Raji (cell line): ENCODE data around the gene KCNE2.

Experiments
- POLR2A ChIP-seq: IDR thresholded peaks from 2 replicates; pipeline ENCODE4 v1.6.1; 2011; ENCODE audit warnings: low read depth, low read length, control low read depth; ENCODE audit not compliant: insufficient read depth

Gene KCNE2

DNA sequence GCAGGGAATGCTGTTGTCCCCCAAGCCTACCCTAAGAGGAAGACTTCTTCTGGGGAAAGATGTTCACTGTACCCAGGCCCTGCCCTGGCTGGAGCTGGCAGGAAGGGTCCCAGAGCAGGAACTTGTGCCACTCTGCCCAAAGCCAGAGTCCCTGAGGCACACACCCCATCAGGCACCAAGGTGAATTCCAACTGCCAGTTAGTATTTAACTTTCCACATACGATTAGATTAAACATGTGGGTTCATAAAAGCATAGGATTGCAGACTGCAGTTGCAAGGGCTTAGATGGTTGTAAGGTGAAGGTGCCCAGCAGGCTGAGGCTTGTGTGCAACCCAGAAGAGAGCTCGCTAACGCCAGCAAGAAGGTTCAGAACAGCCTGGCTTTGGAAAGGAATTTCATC is at the start of gene KCNE2:
Gene KCNE2 (plus strand): TSS at position 274 of the 400 bp plus-strand sequence. CDS start 6,473 bp downstream, outside the sequence.
- TF ChIP-seq POLR2A = no peak

DNA sequence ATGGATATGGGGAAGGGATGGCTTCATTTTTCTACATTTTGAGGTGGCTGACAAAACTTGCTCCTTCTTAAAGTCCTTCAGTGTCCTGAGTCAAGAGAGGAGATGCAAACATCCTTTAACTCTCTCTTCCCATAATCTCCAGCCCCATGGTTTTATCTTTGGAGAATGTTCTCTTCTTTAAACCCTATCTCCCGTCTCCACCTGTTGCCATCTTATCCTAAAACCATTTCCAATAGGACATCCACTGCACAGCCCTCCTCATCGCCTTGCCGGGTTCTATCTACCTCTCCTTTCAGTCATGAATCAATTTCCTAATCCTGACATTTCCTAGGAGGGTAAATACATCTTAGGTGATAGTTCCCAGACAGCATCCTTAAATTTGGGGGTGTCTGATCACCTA is 44.2 kb upstream of the KCNE2 start:
- no peak for TF ChIP-seq POLR2A

GRCh38 chr21:34320011-34320410 is 43.8 kb upstream of the KCNE2 start:
- no peak for TF ChIP-seq POLR2A

DNA sequence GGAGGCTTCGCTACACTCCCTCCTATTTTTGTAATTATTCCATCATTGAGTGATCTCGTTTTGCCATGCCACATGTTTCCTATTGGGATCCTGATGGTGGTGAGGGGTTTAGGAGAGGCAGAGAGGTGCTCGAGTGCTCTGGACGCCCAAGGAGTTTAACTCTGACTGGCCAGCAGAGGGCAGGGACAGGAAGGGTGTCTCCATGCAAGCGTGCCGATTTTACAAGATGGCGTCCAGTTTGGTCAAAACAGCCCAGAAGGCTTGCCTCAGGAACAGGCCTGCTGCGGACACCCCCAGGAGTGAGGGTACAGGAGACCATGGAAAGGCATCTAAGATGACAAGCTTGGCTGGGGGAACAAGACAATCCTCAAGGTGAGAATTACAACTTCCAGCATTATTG is 33.8 kb upstream of the KCNE2 start:
- TF ChIP-seq POLR2A = no peak

DNA sequence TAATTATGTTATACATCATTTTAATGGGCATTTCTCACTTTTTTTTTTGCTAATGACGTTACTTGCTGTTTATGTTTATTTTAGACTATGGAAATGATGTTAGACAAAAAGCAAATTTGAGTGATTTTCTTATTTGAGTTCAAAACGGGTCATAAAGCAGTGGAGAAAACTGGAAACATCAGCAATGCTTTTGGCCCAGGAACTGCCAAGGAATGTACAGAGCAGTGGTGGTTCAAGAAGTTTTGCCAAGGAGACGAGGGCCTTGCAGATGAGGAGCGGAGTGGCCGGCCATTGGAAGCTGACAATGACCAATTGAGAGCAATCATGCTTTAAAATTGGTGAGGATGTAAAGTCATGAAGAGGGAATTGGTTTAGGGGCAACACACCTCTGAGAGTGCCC is 32.1 kb upstream of the KCNE2 start:
- TF ChIP-seq POLR2A = no peak

- no peak for TF ChIP-seq POLR2A
Observed at GRCh38 chr21:34332347-34332746, 31.5 kb upstream of the KCNE2 start.

DNA sequence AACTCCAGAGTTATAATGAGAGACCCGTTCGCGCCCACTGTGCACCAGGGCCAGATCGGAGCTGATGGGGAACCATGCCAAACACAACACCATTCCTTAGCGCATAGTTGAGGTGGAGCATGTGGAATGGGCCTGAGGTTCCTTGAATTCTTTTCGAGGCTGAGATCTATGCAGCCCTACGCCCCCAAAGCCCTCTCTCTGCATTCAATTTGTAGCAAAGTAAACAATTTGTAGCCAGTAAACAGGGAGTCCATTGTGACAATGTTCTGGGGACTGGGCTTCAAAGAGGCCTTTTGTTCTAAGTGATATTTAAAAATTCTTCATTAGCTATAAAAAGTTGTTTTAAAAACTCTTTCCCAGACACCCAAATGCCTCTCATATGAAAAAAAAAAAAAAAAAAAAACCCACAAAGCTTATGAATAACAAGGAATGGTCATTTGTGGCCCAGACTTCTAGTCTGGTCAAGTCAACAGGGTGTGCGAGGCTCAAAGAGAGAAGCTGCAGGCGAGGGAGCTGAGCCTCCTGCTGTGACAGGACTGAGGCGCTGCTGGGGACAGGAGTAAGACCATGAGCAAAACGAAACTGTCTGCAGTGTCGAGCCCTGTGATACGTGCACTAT is 30.6 kb upstream of the KCNE2 start:
- no peak for TF ChIP-seq POLR2A

GRCh38 chr21:34335316-34335715 is 28.5 kb upstream of the KCNE2 start:
- TF ChIP-seq POLR2A = no peak

GRCh38 chr21:34336245-34336644 is 27.6 kb upstream of the KCNE2 start:
- no peak for TF ChIP-seq POLR2A

- TF ChIP-seq POLR2A = no peak
Observed at GRCh38 chr21:34336756-34337391, 26.9 kb upstream of the KCNE2 start.

GRCh38 chr21:34337741-34338140 is 26.1 kb upstream of the KCNE2 start:
- TF ChIP-seq POLR2A = no peak

DNA sequence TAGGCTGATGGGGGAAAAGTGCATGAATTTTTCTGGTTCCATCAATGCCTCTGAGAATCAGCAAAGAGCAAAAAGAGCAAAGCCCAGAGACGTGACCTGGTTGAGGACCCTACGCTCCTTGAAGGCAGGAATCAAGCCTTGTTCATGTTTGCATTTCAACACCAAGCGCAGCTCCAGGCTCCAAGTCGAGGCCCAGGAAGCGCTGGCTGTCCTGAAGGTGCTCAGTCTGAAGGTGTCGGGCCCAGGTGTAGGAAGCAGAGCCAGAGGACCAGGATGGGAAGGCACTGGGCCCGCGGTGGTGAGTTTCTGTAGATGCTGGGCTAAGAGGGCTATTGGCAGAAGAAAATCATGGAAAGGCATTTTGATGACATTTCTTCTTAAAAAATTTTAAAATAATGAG is 25.6 kb upstream of the KCNE2 start:
- TF ChIP-seq POLR2A = no peak

DNA sequence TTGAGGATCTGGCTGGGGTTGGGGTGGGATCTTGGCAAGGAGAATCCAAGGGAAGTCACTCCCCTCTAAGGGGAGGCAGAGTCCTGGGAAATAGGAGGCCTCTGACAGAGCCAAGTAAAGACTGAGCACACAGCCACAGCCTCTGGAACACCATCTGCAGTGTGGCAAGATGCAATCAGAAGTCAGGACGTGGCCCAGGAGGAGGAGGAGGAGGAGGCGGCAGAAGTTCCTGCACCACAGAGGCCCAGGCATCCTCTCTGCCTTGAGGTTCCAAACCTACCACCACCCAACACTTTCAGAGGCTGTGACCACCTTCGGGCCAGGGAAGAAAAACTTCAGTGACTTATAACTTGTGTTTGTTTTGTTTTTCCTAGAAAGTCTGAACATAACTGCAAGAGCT is 23.7 kb upstream of the KCNE2 start:
- no peak for TF ChIP-seq POLR2A

DNA sequence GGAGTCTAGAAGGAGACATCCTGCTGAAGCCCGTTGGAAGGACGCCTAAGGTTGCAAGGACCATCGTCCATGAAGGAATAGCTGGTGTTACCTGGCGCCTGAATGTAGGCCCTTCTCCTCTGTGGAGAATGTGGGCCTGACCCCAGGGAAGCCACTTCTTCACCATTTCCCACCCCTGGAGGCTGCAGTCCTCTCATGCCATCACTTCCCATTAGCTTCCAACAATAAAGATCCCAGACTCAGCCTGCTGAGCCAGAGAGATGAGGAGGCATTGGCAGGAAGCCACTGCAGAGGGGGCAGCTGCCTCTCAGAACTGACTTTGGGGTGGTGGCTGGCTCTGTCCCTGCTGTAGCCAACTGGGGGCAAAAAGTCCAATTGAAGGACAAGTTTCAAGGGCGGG is 21.3 kb upstream of the KCNE2 start:
- no peak for TF ChIP-seq POLR2A

DNA sequence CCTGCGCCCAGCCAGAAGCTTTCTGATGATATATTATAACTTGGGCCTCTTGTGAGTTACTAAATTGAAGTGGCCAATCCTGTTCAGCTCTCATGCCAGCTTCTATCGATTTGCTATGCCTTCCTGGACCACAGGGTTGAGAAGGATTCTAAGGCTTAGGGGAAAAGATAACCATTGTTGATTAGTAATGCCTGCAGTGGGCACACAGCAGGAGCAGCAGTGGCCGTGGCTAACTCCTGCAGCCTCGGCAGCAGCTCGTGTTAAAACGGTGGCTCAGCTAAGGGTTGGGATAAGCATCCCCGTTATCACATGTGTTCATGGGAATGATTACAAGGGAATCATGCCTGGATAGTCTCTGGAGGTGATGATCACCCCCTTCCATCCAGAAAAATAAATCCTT is 20.5 kb upstream of the KCNE2 start:
- TF ChIP-seq POLR2A = no peak

- TF ChIP-seq POLR2A = no peak
Observed at GRCh38 chr21:34343838-34344381, 19.9 kb upstream of the KCNE2 start.

- no peak for TF ChIP-seq POLR2A
Observed at GRCh38 chr21:34344584-34344983, 19.2 kb upstream of the KCNE2 start.
